H9 (cell line): ENCODE measurements around the gene HTR3A. TPM values are rescaled to one million over a fixed set of nuclear protein-coding genes. Genes with fewer than 3 reads are reported as not detected.

Experiments used
- DNase-seq: peaks from one replicate; pipeline ENCODE4 v3.0.0-alpha.2; 2017
- H2AFZ ChIP-seq: one replicate; pipeline ENCODE4 v1.6.1; 2013; ENCODE audit warnings: mild to moderate bottlenecking, low read length, control low read depth, moderate library complexity
- H2AK5ac ChIP-seq: 2 replicates; pipeline ENCODE4 v1.6.1; 2013; ENCODE audit warnings: low read length, control low read depth, mixed read lengths; ENCODE audit not compliant: insufficient read length
- H2BK120ac ChIP-seq: one replicate; pipeline ENCODE4 v1.6.1; 2013; ENCODE audit warnings: low read depth, mild to moderate bottlenecking, low read length, control low read depth, inconsistent platforms; ENCODE audit not compliant: poor library complexity, severe bottlenecking
- H2BK12ac ChIP-seq: 2 replicates; pipeline ENCODE4 v1.6.1; 2013; ENCODE audit warnings: low read length, control low read depth, mixed read lengths, low read depth; ENCODE audit not compliant: insufficient read length
- H2BK15ac ChIP-seq: 2 replicates; pipeline ENCODE4 v1.6.1; 2013; ENCODE audit warnings: low read depth, low read length, control low read depth
- H2BK20ac ChIP-seq: one replicate; pipeline ENCODE4 v1.6.1; 2013; ENCODE audit warnings: low read depth, mild to moderate bottlenecking, low read length, control low read depth, inconsistent platforms; ENCODE audit not compliant: poor library complexity, severe bottlenecking
- H2BK5ac ChIP-seq: 2 replicates; pipeline ENCODE4 v1.6.1; 2013; ENCODE audit warnings: low read length, control low read depth, mixed read lengths; ENCODE audit not compliant: insufficient read length
- H3K14ac ChIP-seq: 2 replicates; pipeline ENCODE4 v1.6.1; 2013; ENCODE audit warnings: low read length, control low read depth; ENCODE audit not compliant: insufficient read depth
- H3K18ac ChIP-seq: 2 replicates; pipeline ENCODE4 v1.6.1; 2013; ENCODE audit warnings: low read depth, mild to moderate bottlenecking, mixed read lengths, low read length, control low read depth; ENCODE audit not compliant: insufficient read length
- H3K23ac ChIP-seq: 2 replicates; pipeline ENCODE4 v1.6.1; 2013; ENCODE audit warnings: low read length, control low read depth, mixed read lengths, low read depth; ENCODE audit not compliant: insufficient read length
- H3K23me2 ChIP-seq: 2 replicates; pipeline ENCODE4 v1.6.1; 2013; ENCODE audit warnings: low read depth, mild to moderate bottlenecking, mixed read lengths, low read length, control low read depth; ENCODE audit not compliant: insufficient read length, poor library complexity, severe bottlenecking
- H3K27ac ChIP-seq: 2 replicates; pipeline ENCODE4 v1.5.1; 2013; ENCODE audit warnings: low read length, control low read depth, mixed read lengths, low read depth; ENCODE audit not compliant: insufficient read length
- H3K27me3 ChIP-seq: 2 replicates; pipeline ENCODE4 v1.6.1; 2013; ENCODE audit warnings: low read length, control low read depth, inconsistent platforms; ENCODE audit not compliant: insufficient read depth
- H3K4ac ChIP-seq: 2 replicates; pipeline ENCODE4 v1.6.1; 2013; ENCODE audit warnings: low read depth, mild to moderate bottlenecking, control low read depth, inconsistent platforms, low read length, moderate library complexity
- H3K4me1 ChIP-seq: 2 replicates; pipeline ENCODE4 v1.6.1; 2013; ENCODE audit warnings: low read length, control low read depth, inconsistent platforms; ENCODE audit not compliant: insufficient read depth
- H3K4me2 ChIP-seq: 2 replicates; pipeline ENCODE4 v1.6.1; 2013; ENCODE audit warnings: low read length, control low read depth, mixed read lengths; ENCODE audit not compliant: insufficient read length, insufficient read depth
- H3K56ac ChIP-seq: 2 replicates; pipeline ENCODE4 v1.6.1; 2013; ENCODE audit warnings: low read depth, mild to moderate bottlenecking, mixed read lengths, low read length, control low read depth; ENCODE audit not compliant: insufficient read length
- H3K79me1 ChIP-seq: 2 replicates; pipeline ENCODE4 v1.6.1; 2013; ENCODE audit warnings: low read depth, mild to moderate bottlenecking, moderate library complexity, low read length, control low read depth, inconsistent platforms; ENCODE audit not compliant: insufficient read depth, poor library complexity, severe bottlenecking
- H3K79me2 ChIP-seq: 2 replicates; pipeline ENCODE4 v1.6.1; 2013; ENCODE audit warnings: low read length, control low read depth, inconsistent platforms; ENCODE audit not compliant: insufficient read depth
- H3K9ac ChIP-seq: 2 replicates; pipeline ENCODE4 v1.6.1; 2013; ENCODE audit warnings: low read length, control low read depth, mixed read lengths; ENCODE audit not compliant: insufficient read length; ENCODE audit errors: extremely low read depth
- H3K9me3 ChIP-seq: one replicate; pipeline ENCODE4 v1.6.1; 2013; ENCODE audit warnings: low read depth, low read length, inconsistent platforms; ENCODE audit not compliant: control insufficient read depth
- H3T11ph ChIP-seq: one replicate; pipeline ENCODE4 v1.6.1; 2013; ENCODE audit warnings: mild to moderate bottlenecking, low read length, control low read depth, inconsistent platforms
- H4K20me1 ChIP-seq: one replicate; pipeline ENCODE4 v1.6.1; 2013; ENCODE audit not compliant: control insufficient read depth, insufficient read length, insufficient read depth
- H4K5ac ChIP-seq: 2 replicates; pipeline ENCODE4 v1.6.1; 2013; ENCODE audit warnings: low read depth, mild to moderate bottlenecking, mixed read lengths, low read length, control low read depth; ENCODE audit not compliant: insufficient read length
- H4K8ac ChIP-seq: replicated peaks from 2 replicates; pipeline ENCODE4 v1.6.1; 2013; ENCODE audit warnings: low read length, control low read depth, mixed read lengths, low read depth; ENCODE audit not compliant: insufficient read length
- H4K91ac ChIP-seq: 2 replicates; pipeline ENCODE4 v1.6.1; 2013; ENCODE audit warnings: low read depth, mild to moderate bottlenecking, moderate library complexity, mixed read lengths, low read length, control low read depth; ENCODE audit not compliant: insufficient read length
- H3K27ac Mint-ChIP-seq, 3 experiments: 2 replicates in 2 of 3; 3 replicates in 1 of 3; pipeline ENCODE4 v1.8.0; 2020 to 2021; ENCODE audit warnings: mixed read lengths in 3 of 3, mild to moderate bottlenecking in 1 of 3, moderate library complexity in 1 of 3
- H3K27me3 Mint-ChIP-seq: 2 replicates; pipeline ENCODE4 v1.8.0; 2021; ENCODE audit warnings: low read depth, mild to moderate bottlenecking, moderate library complexity, mixed read lengths
- H3K36me3 Mint-ChIP-seq, 3 experiments: 2 replicates in 2 of 3; 3 replicates in 1 of 3; pipeline ENCODE4 v1.8.0; 2020 to 2021; ENCODE audit warnings: low read depth in 3 of 3, mixed read lengths in 3 of 3; ENCODE audit not compliant: insufficient read depth in 1 of 3
- H3K4me1 Mint-ChIP-seq, 2 experiments: 2 replicates each; pipeline ENCODE4 v1.8.0; 2020; ENCODE audit warnings: mixed read lengths in 2 of 2
- H3K4me3 Mint-ChIP-seq, 2 experiments: 2 replicates in 1 of 2; 3 replicates in 1 of 2; pipeline ENCODE4 v1.8.0; 2020 to 2021; ENCODE audit warnings: mild to moderate bottlenecking in 2 of 2, mixed read lengths in 2 of 2, moderate library complexity in 1 of 2
- H3K9me3 Mint-ChIP-seq, 2 experiments: 2 replicates in 1 of 2; 3 replicates in 1 of 2; pipeline ENCODE4 v1.8.0; 2020; ENCODE audit warnings: mild to moderate bottlenecking in 2 of 2, mixed read lengths in 2 of 2, moderate library complexity in 1 of 2
- WGBS: extraction: QIAGEN DNeasy Blood & Tissue Kit; methylation state at CpG from one replicate; pipeline ENCODE4 v1.1.7; 2013; ENCODE audit warnings: missing lambda C conversion rate, low lambda C conversion rate, mixed read lengths; ENCODE audit not compliant: insufficient read length; ENCODE audit errors: extremely low coverage; 5-methylcytosine and 5-hydroxymethylcytosine counted together
- total RNA-seq: library from RNA; stranded (reverse); gene quantifications from 2 replicates; pipeline ENCODE4 v1.2.1, GENCODE V29; 2021
- TF ChIP-seq, protein P1 (sequence below): fragments of 200-600 bp; sonication (generic); conservative IDR thresholded peaks from 3 replicates; pipeline ENCODE4 v1.8.0; 2021; ENCODE audit warnings: antibody characterized with exemption, mild to moderate bottlenecking

The HTR3A gene
- total RNA-seq, 1 experiment from 2014 or later, result 4.1 TPM

DNA sequence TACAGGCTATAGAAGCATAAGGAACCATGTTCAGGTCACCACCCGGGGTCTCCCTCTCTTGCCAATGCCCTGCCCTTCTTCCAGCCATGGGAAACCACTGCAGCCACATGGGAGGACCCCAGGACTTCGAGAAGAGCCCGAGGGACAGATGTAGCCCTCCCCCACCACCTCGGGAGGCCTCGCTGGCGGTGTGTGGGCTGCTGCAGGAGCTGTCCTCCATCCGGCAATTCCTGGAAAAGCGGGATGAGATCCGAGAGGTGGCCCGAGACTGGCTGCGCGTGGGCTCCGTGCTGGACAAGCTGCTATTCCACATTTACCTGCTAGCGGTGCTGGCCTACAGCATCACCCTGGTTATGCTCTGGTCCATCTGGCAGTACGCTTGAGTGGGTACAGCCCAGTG lies 14.5 kb downstream of the HTR3A start:
- no peak overlapping the region for H3K27ac ChIP-seq
- H2BK120ac ChIP-seq, result no peak overlapping the region
- no peak overlapping the region for H2AFZ ChIP-seq
- no peak overlapping the region for H4K8ac ChIP-seq
- no peak overlapping the region for H2BK5ac ChIP-seq
- no peak overlapping the region for H3K23ac ChIP-seq
- H3K9me3 ChIP-seq, result no peaks in the 10 kb centered on the region
- H2BK20ac ChIP-seq, result no peak overlapping the region
- Mint-ChIP-seq H3K4me1 (peaks cover 25 to 32% of the 10 kb centered on the region in 2 experiments), H3K27me3 (peaks cover 7% of the 10 kb centered on the region), H3K27ac (no peak overlapping the region), H3K36me3 (no peaks in the 10 kb centered on the region), H3K4me3 (no peak overlapping the region), H3K9me3 (no peaks in the 10 kb centered on the region; a peak in 1 of 5 replicates)
- H4K20me1 ChIP-seq, result no peaks in the 10 kb centered on the region
- H3K23me2 ChIP-seq, result no peaks in the 10 kb centered on the region
- no peak overlapping the region for H3K9ac ChIP-seq
- H3K79me2 ChIP-seq, result no peaks in the 10 kb centered on the region
- no peaks in the 10 kb centered on the region for H3K79me1 ChIP-seq
- H3K14ac ChIP-seq, result no peak overlapping the region
- H3K4me1 ChIP-seq, result no peaks in the 10 kb centered on the region
- no peaks in the 10 kb centered on the region for H3K27me3 ChIP-seq
- no peak for DNase-seq
- H2AK5ac ChIP-seq, result no peak overlapping the region
- no peak overlapping the region for H4K5ac ChIP-seq
- no CpG with 5 or more reads among the region's 15 CpGs for whole genome bisulfite sequencing
- no peak overlapping the region for H3T11ph ChIP-seq
- no peak overlapping the region for H2BK12ac ChIP-seq
- H4K91ac ChIP-seq, result no peak overlapping the region
- no peak overlapping the region for H3K4me2 ChIP-seq
- TF ChIP-seq, protein P1, sequence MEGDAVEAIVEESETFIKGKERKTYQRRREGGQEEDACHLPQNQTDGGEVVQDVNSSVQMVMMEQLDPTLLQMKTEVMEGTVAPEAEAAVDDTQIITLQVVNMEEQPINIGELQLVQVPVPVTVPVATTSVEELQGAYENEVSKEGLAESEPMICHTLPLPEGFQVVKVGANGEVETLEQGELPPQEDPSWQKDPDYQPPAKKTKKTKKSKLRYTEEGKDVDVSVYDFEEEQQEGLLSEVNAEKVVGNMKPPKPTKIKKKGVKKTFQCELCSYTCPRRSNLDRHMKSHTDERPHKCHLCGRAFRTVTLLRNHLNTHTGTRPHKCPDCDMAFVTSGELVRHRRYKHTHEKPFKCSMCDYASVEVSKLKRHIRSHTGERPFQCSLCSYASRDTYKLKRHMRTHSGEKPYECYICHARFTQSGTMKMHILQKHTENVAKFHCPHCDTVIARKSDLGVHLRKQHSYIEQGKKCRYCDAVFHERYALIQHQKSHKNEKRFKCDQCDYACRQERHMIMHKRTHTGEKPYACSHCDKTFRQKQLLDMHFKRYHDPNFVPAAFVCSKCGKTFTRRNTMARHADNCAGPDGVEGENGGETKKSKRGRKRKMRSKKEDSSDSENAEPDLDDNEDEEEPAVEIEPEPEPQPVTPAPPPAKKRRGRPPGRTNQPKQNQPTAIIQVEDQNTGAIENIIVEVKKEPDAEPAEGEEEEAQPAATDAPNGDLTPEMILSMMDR, result no peak
- no peak overlapping the region for H3K4ac ChIP-seq
- H3K18ac ChIP-seq, result no peak overlapping the region
- H3K56ac ChIP-seq, result no peak overlapping the region
- no peak overlapping the region for H2BK15ac ChIP-seq
